GM21526 (cell line): ENCODE measurements around the gene LBP.
"Not testable (repeated sequence)": the region's sequence is repeated elsewhere in the genome, so short reads cannot be mapped to it uniquely, and the experiment has no call there.

Experiments
- ATAC-seq: cut with Tn5 transposase; IDR thresholded peaks from one replicate; pipeline ENCODE4 v1.9.1; 2021; ENCODE audit warnings: moderate library complexity; ENCODE audit not compliant: unreplicated experiment, low FRiP score

Gene LBP

GRCh38 chr20:38317422-38317821 lies 28.9 kb upstream of the LBP start:
- no peak for ATAC-seq

GRCh38 chr20:38320221-38320620 lies 26.1 kb upstream of the LBP start:
- ATAC-seq = no peak

- no peak for ATAC-seq
Measured at GRCh38 chr20:38321959-38322598, 24.2 kb upstream of the LBP start.

- ATAC-seq = no peak
Measured at GRCh38 chr20:38324159-38324558, 22.1 kb upstream of the LBP start.

- ATAC-seq = no peak
Measured at GRCh38 chr20:38325167-38325566, 21.1 kb upstream of the LBP start.

GRCh38 chr20:38325905-38326304 lies 20.4 kb upstream of the LBP start:
- ATAC-seq = no peak

GRCh38 chr20:38326309-38326708 lies 20.0 kb upstream of the LBP start:
- no peak for ATAC-seq

- no peak for ATAC-seq
Measured at GRCh38 chr20:38330638-38331037, 15.6 kb upstream of the LBP start.

GRCh38 chr20:38331245-38331644 lies 15.0 kb upstream of the LBP start:
- ATAC-seq = no peak

GRCh38 chr20:38331814-38332213 lies 14.5 kb upstream of the LBP start:
- ATAC-seq = no peak

- no peak for ATAC-seq
Measured at GRCh38 chr20:38334016-38334415, 12.3 kb upstream of the LBP start.

- no peak for ATAC-seq
Measured at GRCh38 chr20:38336726-38337125, 9.6 kb upstream of the LBP start.

GRCh38 chr20:38337561-38338140 lies 8.6 kb upstream of the LBP start:
- ATAC-seq = no peak

GRCh38 chr20:38338849-38339520 lies 7.3 kb upstream of the LBP start:
- ATAC-seq = no peak

GRCh38 chr20:38339521-38339896 lies 6.8 kb upstream of the LBP start:
- not testable (repeated sequence) for ATAC-seq

- no peak for ATAC-seq
Measured at GRCh38 chr20:38339997-38340396, 6.3 kb upstream of the LBP start.

- ATAC-seq = no peak
Measured at GRCh38 chr20:38340693-38341092, 5.6 kb upstream of the LBP start.

- no peak for ATAC-seq
Measured at GRCh38 chr20:38342216-38342615, 4.1 kb upstream of the LBP start.

GRCh38 chr20:38342713-38343310 lies 3.5 kb upstream of the LBP start:
- no peak for ATAC-seq

- no peak for ATAC-seq
Measured at GRCh38 chr20:38343311-38344106, 2.8 kb upstream of the LBP start.

GRCh38 chr20:38344107-38344701 lies 2.1 kb upstream of the LBP start:
- ATAC-seq = no peak
